Neural cell (in vitro differentiated cells): Measurements from ENCODE around the gene TATDN2. TPM values are rescaled to one million over a fixed set of nuclear protein-coding genes. Genes with fewer than 3 reads are reported as not detected.

ENCODE experiments used
- H2AFZ ChIP-seq: fragments of 200-600, 300-800 bp; sonication (generic), shearing (Covaris generic); 2 replicates; pipeline ENCODE4 v1.6.0; 2014; ENCODE audit warnings: low read depth, mild to moderate bottlenecking, antibody characterized with exemption, low read length, moderate library complexity
- H3F3A ChIP-seq: fragments of 200-600 bp; shearing (Covaris generic); 2 replicates; pipeline ENCODE4 v1.6.1; 2016; ENCODE audit warnings: mild to moderate bottlenecking, moderate library complexity, mixed read lengths, antibody characterized with exemption, low read length; ENCODE audit not compliant: insufficient read depth, poor library complexity, severe bottlenecking
- H3K27ac ChIP-seq: fragments of 200-600, 300-800 bp; sonication (generic), shearing (Covaris generic); 2 replicates; pipeline ENCODE4 v1.5.1; 2014; ENCODE audit warnings: mild to moderate bottlenecking, low read length, moderate library complexity
- H3K27me3 ChIP-seq: fragments of 300-800, 200-600 bp; sonication (generic), shearing (Covaris generic); 2 replicates; pipeline ENCODE4 v1.6.0; 2014; ENCODE audit warnings: mild to moderate bottlenecking, low read depth, low read length, moderate library complexity; ENCODE audit not compliant: insufficient read depth
- H3K36me3 ChIP-seq: fragments of 300-800, 200-600 bp; sonication (generic), shearing (Covaris generic); 2 replicates; pipeline ENCODE4 v1.5.1; 2014; ENCODE audit warnings: mild to moderate bottlenecking, antibody characterized with exemption, low read length, moderate library complexity; ENCODE audit not compliant: insufficient read depth
- H3K4me2 ChIP-seq: fragments of 300-800, 200-600 bp; sonication (generic), shearing (Covaris generic); 2 replicates; pipeline ENCODE4 v1.6.0; 2014; ENCODE audit warnings: mild to moderate bottlenecking, low read length
- H3K4me3 ChIP-seq: fragments of 300-800, 200-600 bp; sonication (generic), shearing (Covaris generic); 2 replicates; pipeline ENCODE4 v1.5.1; 2014; ENCODE audit warnings: mild to moderate bottlenecking, low read length, moderate library complexity
- H3K79me2 ChIP-seq: fragments of 200-600 bp; shearing (Covaris generic); replicated peaks from 2 replicates; pipeline ENCODE4 v1.6.0; 2014; ENCODE audit warnings: mild to moderate bottlenecking, low read length, moderate library complexity; ENCODE audit not compliant: insufficient read depth
- H3K9ac ChIP-seq: fragments of 300-800, 200-600 bp; sonication (generic), shearing (Covaris generic); 2 replicates; pipeline ENCODE4 v1.6.1; 2016; ENCODE audit warnings: mild to moderate bottlenecking, low read length, mixed read lengths
- H3K9me2 ChIP-seq: fragments of 200-600 bp; shearing (Covaris generic); 2 replicates; pipeline ENCODE4 v1.6.1; 2016; ENCODE audit warnings: mild to moderate bottlenecking, low read length, mixed read lengths; ENCODE audit not compliant: insufficient read depth
- H3K9me3 ChIP-seq: fragments of 200-600, 300-800 bp; sonication (generic), shearing (Covaris generic); 2 replicates; pipeline ENCODE4 v1.6.1; 2016; ENCODE audit warnings: mild to moderate bottlenecking, mixed run types, low read length, moderate library complexity, mixed read lengths
- H4K20me1 ChIP-seq: fragments of 200-600 bp; shearing (Covaris generic); 2 replicates; pipeline ENCODE4 v1.6.1; 2016; ENCODE audit warnings: mild to moderate bottlenecking, mixed run types; ENCODE audit not compliant: insufficient read depth
- EP300 ChIP-seq: fragments of 450-650 bp; conservative IDR thresholded peaks from 2 replicates; pipeline ENCODE4 v1.6.1; 2014; ENCODE audit warnings: antibody characterized with exemption, mild to moderate bottlenecking, moderate library complexity; ENCODE audit not compliant: poor library complexity, severe bottlenecking
- EZH2 ChIP-seq: fragments of 200-600, 300-800 bp; shearing (Covaris generic), sonication (generic); IDR thresholded peaks from 2 replicates; pipeline ENCODE4 v1.6.1; 2014; ENCODE audit warnings: antibody characterized with exemption, low read length, borderline replicate concordance, mild to moderate bottlenecking; ENCODE audit not compliant: insufficient read depth, poor library complexity, severe bottlenecking
- MXI1 ChIP-seq: fragments of 450-650 bp; conservative IDR thresholded peaks from 2 replicates; pipeline ENCODE4 v1.6.1; 2014; ENCODE audit warnings: antibody characterized with exemption, mild to moderate bottlenecking; ENCODE audit not compliant: poor library complexity, severe bottlenecking
- POLR2AphosphoS5 ChIP-seq: IDR thresholded peaks from 2 replicates; pipeline ENCODE4 v1.6.1; 2012
- RAD21 ChIP-seq: fragments of 450-650 bp; conservative IDR thresholded peaks from 2 replicates; pipeline ENCODE4 v1.6.1; 2014; ENCODE audit warnings: antibody characterized with exemption, mild to moderate bottlenecking, moderate library complexity
- SMC3 ChIP-seq: fragments of 450-650 bp; conservative IDR thresholded peaks from 2 replicates; pipeline ENCODE4 v1.6.1; 2014; ENCODE audit warnings: antibody characterized with exemption, mild to moderate bottlenecking, moderate library complexity; ENCODE audit not compliant: poor library complexity
- TAF1 ChIP-seq: IDR thresholded peaks from 2 replicates; pipeline ENCODE4 v1.6.1; 2012; ENCODE audit warnings: low read depth
- polyA plus RNA-seq: library from polyadenylated mRNA; depleted of rRNA; stranded (reverse); fragments of >200 nt; gene quantifications from 2 replicates; pipeline ENCODE4 v1.2.3, GENCODE V29; 2014
- TF ChIP-seq, protein P1 (sequence below): IDR thresholded peaks from 2 replicates; pipeline ENCODE4 v1.6.1; 2012; ENCODE audit warnings: borderline replicate concordance
- TF ChIP-seq, protein P2 (sequence below): fragments of 450-650 bp; IDR thresholded peaks from 2 replicates; pipeline ENCODE4 v1.5.1; 2014; ENCODE audit warnings: antibody characterized with exemption, mild to moderate bottlenecking, moderate library complexity; ENCODE audit not compliant: poor library complexity, severe bottlenecking

The TATDN2 gene
- polyA plus RNA-seq, 1 donor from 2014 or later: 22.1 TPM

- no peaks in the 10 kb centered on the region for H3F3A ChIP-seq
- H3K27ac ChIP-seq: no peak overlapping the region
- H3K79me2 ChIP-seq: no peaks in the 10 kb centered on the region
- no peaks in the 10 kb centered on the region for H3K27me3 ChIP-seq
- H3K36me3 ChIP-seq: no peaks in the 10 kb centered on the region
- TF ChIP-seq, protein P1, sequence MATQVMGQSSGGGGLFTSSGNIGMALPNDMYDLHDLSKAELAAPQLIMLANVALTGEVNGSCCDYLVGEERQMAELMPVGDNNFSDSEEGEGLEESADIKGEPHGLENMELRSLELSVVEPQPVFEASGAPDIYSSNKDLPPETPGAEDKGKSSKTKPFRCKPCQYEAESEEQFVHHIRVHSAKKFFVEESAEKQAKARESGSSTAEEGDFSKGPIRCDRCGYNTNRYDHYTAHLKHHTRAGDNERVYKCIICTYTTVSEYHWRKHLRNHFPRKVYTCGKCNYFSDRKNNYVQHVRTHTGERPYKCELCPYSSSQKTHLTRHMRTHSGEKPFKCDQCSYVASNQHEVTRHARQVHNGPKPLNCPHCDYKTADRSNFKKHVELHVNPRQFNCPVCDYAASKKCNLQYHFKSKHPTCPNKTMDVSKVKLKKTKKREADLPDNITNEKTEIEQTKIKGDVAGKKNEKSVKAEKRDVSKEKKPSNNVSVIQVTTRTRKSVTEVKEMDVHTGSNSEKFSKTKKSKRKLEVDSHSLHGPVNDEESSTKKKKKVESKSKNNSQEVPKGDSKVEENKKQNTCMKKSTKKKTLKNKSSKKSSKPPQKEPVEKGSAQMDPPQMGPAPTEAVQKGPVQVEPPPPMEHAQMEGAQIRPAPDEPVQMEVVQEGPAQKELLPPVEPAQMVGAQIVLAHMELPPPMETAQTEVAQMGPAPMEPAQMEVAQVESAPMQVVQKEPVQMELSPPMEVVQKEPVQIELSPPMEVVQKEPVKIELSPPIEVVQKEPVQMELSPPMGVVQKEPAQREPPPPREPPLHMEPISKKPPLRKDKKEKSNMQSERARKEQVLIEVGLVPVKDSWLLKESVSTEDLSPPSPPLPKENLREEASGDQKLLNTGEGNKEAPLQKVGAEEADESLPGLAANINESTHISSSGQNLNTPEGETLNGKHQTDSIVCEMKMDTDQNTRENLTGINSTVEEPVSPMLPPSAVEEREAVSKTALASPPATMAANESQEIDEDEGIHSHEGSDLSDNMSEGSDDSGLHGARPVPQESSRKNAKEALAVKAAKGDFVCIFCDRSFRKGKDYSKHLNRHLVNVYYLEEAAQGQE: no peak
- no peak for TF ChIP-seq SMC3
- TF ChIP-seq POLR2AphosphoS5: no peak
- no peak for TF ChIP-seq MXI1
- TF ChIP-seq EZH2: no peak
- TF ChIP-seq, protein P2, sequence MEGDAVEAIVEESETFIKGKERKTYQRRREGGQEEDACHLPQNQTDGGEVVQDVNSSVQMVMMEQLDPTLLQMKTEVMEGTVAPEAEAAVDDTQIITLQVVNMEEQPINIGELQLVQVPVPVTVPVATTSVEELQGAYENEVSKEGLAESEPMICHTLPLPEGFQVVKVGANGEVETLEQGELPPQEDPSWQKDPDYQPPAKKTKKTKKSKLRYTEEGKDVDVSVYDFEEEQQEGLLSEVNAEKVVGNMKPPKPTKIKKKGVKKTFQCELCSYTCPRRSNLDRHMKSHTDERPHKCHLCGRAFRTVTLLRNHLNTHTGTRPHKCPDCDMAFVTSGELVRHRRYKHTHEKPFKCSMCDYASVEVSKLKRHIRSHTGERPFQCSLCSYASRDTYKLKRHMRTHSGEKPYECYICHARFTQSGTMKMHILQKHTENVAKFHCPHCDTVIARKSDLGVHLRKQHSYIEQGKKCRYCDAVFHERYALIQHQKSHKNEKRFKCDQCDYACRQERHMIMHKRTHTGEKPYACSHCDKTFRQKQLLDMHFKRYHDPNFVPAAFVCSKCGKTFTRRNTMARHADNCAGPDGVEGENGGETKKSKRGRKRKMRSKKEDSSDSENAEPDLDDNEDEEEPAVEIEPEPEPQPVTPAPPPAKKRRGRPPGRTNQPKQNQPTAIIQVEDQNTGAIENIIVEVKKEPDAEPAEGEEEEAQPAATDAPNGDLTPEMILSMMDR: no peak
- TF ChIP-seq RAD21: no peak
- no peak for TF ChIP-seq EP300
- no peak for TF ChIP-seq TAF1
- H3K4me3 ChIP-seq: no peak overlapping the region
- H3K9me2 ChIP-seq: no peaks in the 10 kb centered on the region
- H2AFZ ChIP-seq: no peak overlapping the region
- H3K9ac ChIP-seq: no peak overlapping the region
- no peaks in the 10 kb centered on the region for H3K9me3 ChIP-seq
- no peaks in the 10 kb centered on the region for H4K20me1 ChIP-seq
- no peak overlapping the region for H3K4me2 ChIP-seq
Observed at GRCh38 chr3:10285272-10286132, 37.2 kb downstream of the TATDN2 start.

GRCh38 chr3:10286133-10286524, 37.9 kb downstream of the TATDN2 start:
- Histone ChIP-seq H3K4me3 (no peak overlapping the region), H3K4me2 (no peak overlapping the region), H2AFZ (no peak overlapping the region), H4K20me1 (no peaks in the 10 kb centered on the region), H3F3A (no peaks in the 10 kb centered on the region), H3K27me3 (no peaks in the 10 kb centered on the region), H3K9me2 (no peaks in the 10 kb centered on the region), H3K9me3 (no peaks in the 10 kb centered on the region), H3K36me3 (no peaks in the 10 kb centered on the region), H3K9ac (no peak overlapping the region), H3K79me2 (no peaks in the 10 kb centered on the region), H3K27ac (no peak overlapping the region)
- TF ChIP-seq RAD21 (no peak), TAF1 (no peak), EZH2 (no peak), POLR2AphosphoS5 (no peak), SMC3 (no peak), MXI1 (no peak), EP300 (no peak)
- TF ChIP-seq, protein P1: no peak
- TF ChIP-seq, protein P2: no peak
